SW480 (cell line): ENCODE measurements around the gene CREG1.
"Not testable (repeated sequence)": the region's sequence is repeated elsewhere in the genome, so short reads cannot be mapped to it uniquely, and the experiment has no call there.

Experiments used
- DNase-seq: peaks from one replicate; pipeline ENCODE4 v3.0.0-alpha.2; 2016; ENCODE audit warnings: low spot score

Gene CREG1

GRCh38 chr1:167553136-167554027 is at the start of gene CREG1:
Gene CREG1, minus strand, starts transcription at chr1:167553762.
- peak; percentile 91 for DNase-seq

- DNase-seq: no peak
These were observed 49.3 kb upstream of the CREG1 start for GRCh38 chr1:167602840-167603239.

GRCh38 chr1:167601442-167602383 is 48.2 kb upstream of the CREG1 start:
- peak; percentile 82 for DNase-seq

GRCh38 chr1:167599957-167600581 is 46.5 kb upstream of the CREG1 start:
- peak; percentile 63 for DNase-seq

- DNase-seq: no peak
These were observed 41.3 kb upstream of the CREG1 start for GRCh38 chr1:167594822-167595221.

- no peak for DNase-seq
These were observed 40.3 kb upstream of the CREG1 start for GRCh38 chr1:167593860-167594259.

- DNase-seq: no peak
These were observed 38.9 kb upstream of the CREG1 start for GRCh38 chr1:167592475-167592874.

- no peak for DNase-seq
These were observed 34.8 kb upstream of the CREG1 start for GRCh38 chr1:167588361-167588760.

GRCh38 chr1:167587872-167588271 is 34.3 kb upstream of the CREG1 start:
- DNase-seq: no peak

GRCh38 chr1:167587342-167587741 is 33.8 kb upstream of the CREG1 start:
- DNase-seq: no peak

GRCh38 chr1:167584581-167584980 is 31.0 kb upstream of the CREG1 start:
- DNase-seq: no peak

GRCh38 chr1:167582722-167583121 is 29.2 kb upstream of the CREG1 start:
- DNase-seq: no peak

GRCh38 chr1:167582064-167582463 is 28.5 kb upstream of the CREG1 start:
- DNase-seq: no peak

- DNase-seq: no peak
These were observed 26.4 kb upstream of the CREG1 start for GRCh38 chr1:167579986-167580385.

GRCh38 chr1:167578939-167579521 is 25.5 kb upstream of the CREG1 start:
- no peak for DNase-seq

GRCh38 chr1:167575649-167576048 is 22.1 kb upstream of the CREG1 start:
- DNase-seq: no peak

- DNase-seq: no peak
These were observed 19.5 kb upstream of the CREG1 start for GRCh38 chr1:167573035-167573434.

- DNase-seq: not testable (repeated sequence)
These were observed 17.1 kb upstream of the CREG1 start for GRCh38 chr1:167570712-167571111.

- no peak for DNase-seq
These were observed 14.1 kb upstream of the CREG1 start for GRCh38 chr1:167567663-167568062.

GRCh38 chr1:167566766-167567165 is 13.2 kb upstream of the CREG1 start:
- no peak for DNase-seq

GRCh38 chr1:167565922-167566321 is 12.4 kb upstream of the CREG1 start:
- no peak for DNase-seq
